Activated CD8-positive, alpha-beta memory T cell treated with anti-CD3 and anti-CD28 coated beads, Interleukin-2, amount 50 U/mL, for 4 hours (primary cell): ENCODE results near the gene INSL3.
A peak's percentile ranks its signal among the peaks of the same experiment; 100 is the strongest.
"Not testable (repeated sequence)": the region's sequence is repeated elsewhere in the genome, so short reads cannot be mapped to it uniquely, and the experiment has no call there.

ENCODE experiments used
- DNase-seq: peaks from one replicate; pipeline ENCODE4 v3.0.0-alpha.2; 2020

INSL3 gene

GRCh38 chr19:17778968-17779929, 42.1 kb downstream of the INSL3 start:
- DNase-seq: no peak

- peak; percentile 40 for DNase-seq
Measured at GRCh38 chr19:17778251-17778967, 42.9 kb downstream of the INSL3 start.

- DNase-seq: not testable (repeated sequence)
Measured at GRCh38 chr19:17777840-17778239, 43.5 kb downstream of the INSL3 start.

- DNase-seq: no peak
Measured at GRCh38 chr19:17775991-17776803, 45.1 kb downstream of the INSL3 start.

- DNase-seq: peak; percentile 50
Measured at GRCh38 chr19:17775245-17775927, 45.9 kb downstream of the INSL3 start.

- no peak for DNase-seq
Measured at GRCh38 chr19:17772172-17772571, 49.1 kb downstream of the INSL3 start.

- no peak for DNase-seq
Measured at GRCh38 chr19:17770613-17771012, 50.7 kb downstream of the INSL3 start.

- no peak for DNase-seq
Measured at GRCh38 chr19:17767559-17767958, 53.8 kb downstream of the INSL3 start.

GRCh38 chr19:17766543-17767131, 54.7 kb downstream of the INSL3 start:
- peak; percentile 46 for DNase-seq
